ENCODE data around the gene CMC2.

The CMC2 gene

DNA sequence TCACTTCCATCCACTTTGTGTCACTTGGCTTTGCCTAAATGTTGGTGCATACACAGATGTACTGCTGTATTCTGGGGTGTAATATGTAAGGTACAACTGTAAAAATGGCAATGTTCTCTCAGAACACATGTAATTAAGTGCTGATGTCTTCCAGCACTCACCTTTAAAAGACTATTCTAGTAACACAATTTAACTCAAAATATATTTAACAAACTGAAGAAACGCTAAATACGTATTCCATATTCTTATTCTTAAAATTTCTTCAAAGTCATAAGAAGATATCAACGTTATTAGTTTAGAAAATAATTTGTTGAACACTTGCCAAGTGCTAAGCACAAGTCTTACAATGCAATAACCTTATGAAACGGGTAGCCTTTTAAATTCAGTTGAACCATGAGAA, 3.6 kb downstream of the CMC2 start:
- no peak for DNase-seq (ENCODE audit: low read depth)

GRCh38 chr16:81001330-81001729, 5.4 kb downstream of the CMC2 start:
- no peak for DNase-seq (ENCODE audit: low read depth)

DNA sequence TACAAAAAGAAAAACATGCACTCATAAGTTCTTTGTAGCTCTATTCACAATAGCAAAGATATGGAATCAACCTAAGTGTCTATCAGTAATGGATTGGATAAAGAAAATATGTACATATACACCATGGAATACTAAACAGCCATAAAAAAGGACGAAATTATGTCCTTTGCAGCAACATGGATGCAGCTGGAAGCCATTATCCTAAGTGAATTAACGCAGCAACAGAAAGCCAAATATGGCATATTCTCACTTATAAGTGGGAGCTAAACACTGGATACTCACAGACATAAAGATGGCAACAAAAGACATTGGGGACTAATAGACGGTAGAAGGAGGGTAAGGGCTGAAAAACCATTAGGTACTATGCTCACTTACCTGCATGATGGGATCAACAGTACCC, 5.8 kb downstream of the CMC2 start:
- DNase-seq (ENCODE audit: low read depth): no peak

GRCh38 chr16:80997964-80998620, 8.6 kb downstream of the CMC2 start:
- no peak for DNase-seq (ENCODE audit: low read depth)

DNA sequence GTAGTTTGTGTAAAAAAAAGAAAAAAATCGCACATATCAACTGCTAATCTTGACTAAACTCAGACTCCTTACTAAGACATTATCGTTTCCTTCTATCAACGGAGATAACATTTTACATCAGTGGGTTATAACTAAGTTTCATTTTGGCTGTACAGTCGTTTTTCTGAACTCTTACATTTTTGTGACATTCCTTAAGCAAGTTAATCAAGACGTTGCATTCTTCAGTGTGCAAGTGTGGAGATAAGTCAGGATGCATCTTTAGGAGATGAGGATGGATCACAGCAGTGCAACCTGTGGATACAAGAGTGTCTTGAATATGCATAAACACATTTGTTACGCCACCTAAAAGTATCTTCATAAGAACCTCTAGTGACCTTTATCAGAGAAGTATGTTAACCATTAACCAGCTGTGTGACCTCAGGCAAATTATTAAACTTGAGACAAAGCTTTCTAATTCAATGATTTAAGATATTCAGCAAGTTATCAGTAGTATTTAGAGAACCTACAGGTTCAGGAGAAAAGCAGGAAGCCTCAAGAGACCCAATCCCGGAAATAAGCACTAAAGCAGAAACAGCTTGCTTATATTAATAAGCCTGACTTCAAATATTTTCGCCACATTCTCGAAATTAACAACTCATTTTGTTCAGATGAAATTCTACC, 9.4 kb downstream of the CMC2 start:
- no peak for DNase-seq (ENCODE audit: low read depth)

DNA sequence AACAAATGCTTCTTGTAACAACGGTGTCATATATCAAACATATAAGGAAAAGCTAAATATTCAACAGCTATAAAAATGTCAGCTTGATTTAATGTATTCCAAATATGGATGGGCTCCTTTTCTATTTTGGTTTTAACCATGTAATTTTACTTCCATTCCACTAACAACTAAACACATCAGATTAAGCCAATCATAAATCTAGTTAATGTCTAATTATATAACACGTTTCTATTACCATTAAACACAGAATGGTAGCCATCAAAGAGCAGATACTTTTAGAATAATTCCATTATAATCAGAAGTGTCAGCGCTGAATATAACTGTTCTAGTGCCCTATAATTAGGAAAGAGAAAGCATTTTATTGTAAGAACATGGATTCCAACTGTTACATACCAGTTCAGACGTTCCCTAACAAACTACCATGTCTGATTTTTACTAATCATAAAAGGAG, 10.0 kb downstream of the CMC2 start:
- DNase-seq (ENCODE audit: low read depth): no peak

DNA sequence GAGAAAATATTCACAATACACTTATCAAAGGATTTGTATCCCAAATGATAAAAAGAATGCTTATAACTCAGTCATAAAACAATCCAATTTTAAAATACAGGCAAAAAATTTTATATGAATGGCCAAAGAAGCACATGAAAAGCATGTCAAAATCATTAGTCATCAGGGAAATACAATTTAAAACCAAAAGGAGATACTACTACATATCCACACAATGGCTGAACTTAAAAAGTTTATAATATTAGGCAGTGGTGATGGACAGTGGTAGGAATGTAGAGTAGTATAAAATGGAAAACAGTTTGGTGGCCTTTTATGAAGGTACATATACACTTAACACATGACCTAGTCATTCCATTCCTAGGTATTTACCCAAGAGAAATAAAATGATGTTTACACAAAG, 12.2 kb downstream of the CMC2 start:
- DNase-seq (ENCODE audit: low read depth): no peak

DNA sequence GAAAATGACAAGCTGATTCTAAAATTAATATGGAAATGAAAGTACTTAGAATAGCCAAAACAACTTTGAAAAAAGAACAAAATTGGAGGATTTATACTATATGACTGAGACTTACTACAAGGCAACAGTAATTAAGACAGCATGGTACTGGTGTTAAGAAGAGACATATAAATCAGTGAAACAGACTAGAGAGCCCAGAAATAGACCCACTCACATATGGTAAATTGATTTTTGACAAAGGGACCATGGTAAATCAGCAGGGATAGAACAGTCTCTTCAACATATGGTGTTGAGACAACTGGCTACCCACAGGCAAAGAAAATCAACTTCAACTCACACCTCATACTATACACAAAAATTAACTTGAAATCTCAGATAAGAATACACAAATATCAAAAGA, 12.9 kb downstream of the CMC2 start:
- DNase-seq (ENCODE audit: low read depth): no peak

- no peak for DNase-seq (ENCODE audit: low read depth)
Observed at GRCh38 chr16:80993307-80993706, 13.4 kb downstream of the CMC2 start.

DNA sequence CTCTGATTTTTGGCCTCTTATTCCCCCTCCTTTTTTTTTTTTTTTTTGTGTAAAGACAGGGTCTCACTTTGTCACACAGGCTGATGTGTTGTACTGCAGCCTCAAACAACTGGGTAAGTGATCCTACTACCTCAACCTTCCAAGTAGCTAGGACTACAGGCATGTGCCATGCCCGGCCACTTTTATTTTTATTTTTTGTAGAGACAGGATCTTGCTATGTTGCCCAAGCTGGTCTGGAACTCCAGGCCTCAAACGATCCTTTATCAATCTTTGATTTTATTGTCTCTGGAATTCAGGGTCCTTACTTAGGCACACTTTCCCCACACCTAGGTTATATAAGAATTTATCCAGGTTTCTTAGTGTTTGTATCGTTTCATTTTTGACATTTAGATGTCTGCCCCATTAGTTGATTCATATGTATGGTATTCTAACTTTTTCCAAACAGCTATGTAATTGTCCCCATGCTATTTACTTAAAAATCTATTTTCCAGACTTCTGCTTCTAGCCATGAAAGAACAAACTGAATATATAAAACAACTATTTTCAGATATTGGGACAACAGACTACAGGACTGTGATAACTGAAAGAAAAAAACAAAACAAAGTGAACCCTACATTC, 13.9 kb downstream of the CMC2 start:
- no peak for DNase-seq (ENCODE audit: low read depth)

- DNase-seq (ENCODE audit: low read depth): no peak
Observed at GRCh38 chr16:80991792-80992430, 14.8 kb downstream of the CMC2 start.

DNA sequence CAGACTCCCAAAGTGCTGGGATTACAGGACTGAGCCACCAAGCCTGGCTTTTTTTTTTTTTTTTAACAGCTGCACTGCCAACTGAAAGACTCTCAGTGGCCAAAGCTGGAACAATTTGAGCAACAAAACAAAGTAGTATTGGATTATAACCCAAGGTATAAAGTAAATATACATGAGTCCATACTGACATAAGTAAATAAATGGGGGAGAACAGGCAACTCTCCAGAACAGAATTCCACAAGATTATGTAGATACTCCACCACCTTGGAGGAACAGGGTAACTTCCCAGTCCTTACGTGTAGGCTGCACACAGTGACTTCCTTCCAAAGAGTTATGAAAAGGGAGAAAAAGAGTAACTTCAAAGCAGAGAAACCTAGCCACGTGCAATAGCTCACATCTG, 15.7 kb downstream of the CMC2 start:
- DNase-seq (ENCODE audit: low read depth): no peak

DNA sequence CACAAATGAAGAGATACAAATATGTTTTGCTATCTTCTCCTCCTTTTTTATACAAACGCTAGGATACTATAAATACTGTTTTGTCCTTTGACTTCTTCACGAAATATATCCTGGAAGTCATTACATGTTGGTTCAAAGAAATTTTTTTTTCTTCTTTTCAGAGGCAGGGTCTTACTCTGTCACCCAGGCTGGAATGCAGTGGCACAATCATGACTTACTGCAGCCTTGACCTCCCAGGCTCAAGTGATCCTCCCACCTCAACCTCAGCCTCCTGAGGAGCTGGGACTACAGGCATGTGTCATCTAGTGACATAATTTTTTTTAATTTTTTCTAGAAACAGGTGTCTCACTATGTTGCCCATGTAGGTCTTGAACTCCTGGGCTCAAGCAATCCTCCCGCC, 16.1 kb downstream of the CMC2 start:
- DNase-seq (ENCODE audit: low read depth): no peak

- DNase-seq (ENCODE audit: low read depth): no peak
Observed at GRCh38 chr16:80989801-80990200, 16.9 kb downstream of the CMC2 start.

GRCh38 chr16:80988756-80989155, 17.9 kb downstream of the CMC2 start:
- DNase-seq (ENCODE audit: low read depth): no peak

DNA sequence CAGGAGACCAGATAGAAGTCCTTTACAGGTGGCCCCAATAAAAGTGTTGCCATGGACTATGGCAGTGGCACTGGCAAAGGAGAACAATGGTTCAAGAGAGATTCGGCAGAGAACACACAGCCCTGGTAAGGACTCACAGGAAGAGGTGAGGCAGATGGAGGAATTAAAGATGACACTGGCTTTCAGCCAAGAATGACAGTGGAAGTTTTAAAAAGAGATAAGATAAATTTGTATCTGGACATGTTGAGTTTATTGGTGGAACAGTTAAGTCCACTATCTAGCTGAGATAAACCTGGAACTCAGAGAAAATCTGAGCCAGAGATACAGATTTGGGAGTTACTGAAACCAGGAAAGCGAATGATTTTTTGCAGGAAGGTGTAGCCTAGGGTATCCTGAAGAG, 20.1 kb downstream of the CMC2 start:
- DNase-seq (ENCODE audit: low read depth): no peak

GRCh38 chr16:80985611-80986010, 21.1 kb downstream of the CMC2 start:
- DNase-seq (ENCODE audit: low read depth): no peak

GRCh38 chr16:80984124-80984892, 22.4 kb downstream of the CMC2 start:
- no peak for DNase-seq (ENCODE audit: low read depth)

DNA sequence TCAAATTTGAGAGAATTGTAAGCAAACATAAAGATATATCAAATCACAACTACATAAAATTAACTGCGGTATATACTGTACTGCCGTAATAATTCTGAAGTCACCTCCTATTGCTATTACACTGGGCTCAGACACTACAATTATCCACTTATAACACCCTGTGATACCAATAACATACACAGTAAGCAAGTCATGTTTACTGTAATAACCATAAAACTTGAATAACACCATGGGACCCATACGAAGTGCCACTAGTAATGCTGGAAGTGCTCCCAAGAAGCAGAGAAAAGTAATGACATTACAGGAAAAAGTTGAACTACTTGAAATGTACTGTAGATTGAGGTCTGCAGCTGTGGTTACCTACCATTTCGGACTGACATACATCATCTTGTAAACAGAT, 24.0 kb downstream of the CMC2 start:
- DNase-seq (ENCODE audit: low read depth): no peak

DNA sequence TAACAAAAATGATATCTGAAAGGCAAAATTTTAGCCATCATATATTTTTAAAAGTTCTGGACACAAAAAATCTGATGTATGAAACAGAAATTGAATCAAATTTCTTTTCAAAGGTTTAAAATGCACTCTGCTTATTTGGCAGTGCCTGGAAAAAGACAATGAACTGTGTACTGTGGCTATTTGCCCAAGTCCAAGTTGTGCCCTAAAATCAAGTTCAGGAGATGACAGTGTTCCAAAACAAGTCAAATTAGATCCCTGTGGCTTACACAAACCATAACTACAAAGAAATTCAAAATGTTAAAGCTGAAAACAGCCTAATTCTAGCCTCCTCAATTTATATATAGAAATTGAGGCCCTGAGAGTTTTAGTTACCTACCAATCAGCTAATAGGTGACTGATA, 25.6 kb downstream of the CMC2 start:
- no peak for DNase-seq (ENCODE audit: low read depth)

DNA sequence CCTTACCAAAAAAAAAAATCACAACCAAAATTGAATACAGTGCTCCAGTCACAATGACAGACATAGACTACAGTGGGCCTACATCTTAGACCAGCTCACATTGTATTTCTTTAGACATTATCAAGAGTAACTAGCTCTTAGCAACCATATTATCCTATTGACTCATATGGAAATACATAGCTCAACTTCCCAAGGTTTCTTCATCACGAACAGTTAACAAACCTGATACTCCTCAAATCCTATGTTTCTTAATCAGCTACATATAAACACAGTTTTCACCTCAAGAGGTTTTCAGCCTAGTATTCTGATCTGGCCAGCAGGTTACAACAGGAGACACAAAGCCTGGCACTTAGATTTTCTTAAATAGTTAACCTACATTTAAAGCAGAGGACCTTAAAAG, 29.7 kb downstream of the CMC2 start:
- DNase-seq (ENCODE audit: low read depth): no peak

- DNase-seq (ENCODE audit: low read depth): no peak
Observed at GRCh38 chr16:80974649-80975376, 31.9 kb downstream of the CMC2 start.
